Measurements from ENCODE around the gene TAF1B. TPM values are rescaled to one million over a fixed set of nuclear protein-coding genes. Genes with fewer than 3 reads are reported as not detected.

TAF1B gene
- total RNA-seq, 1 experiment from 2014 or later = 52.8 TPM

DNA sequence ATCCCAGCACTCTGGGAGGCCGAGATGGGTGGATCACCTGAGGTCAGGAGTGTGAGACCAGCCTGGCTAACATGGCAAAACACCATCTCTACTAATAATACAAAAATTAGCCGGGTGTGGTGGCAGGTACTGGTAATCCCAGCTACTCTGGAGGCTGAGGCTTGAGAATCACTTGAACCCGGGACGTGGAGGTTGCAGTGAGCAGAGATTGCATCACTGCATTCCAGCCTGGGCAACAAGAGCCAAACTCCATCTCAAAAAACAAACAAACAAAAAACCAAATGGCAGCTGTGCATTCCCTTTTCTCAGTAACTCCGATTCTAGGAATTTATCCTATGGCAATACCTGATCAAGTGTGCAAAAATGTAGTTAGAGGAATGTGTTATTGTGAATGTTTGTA is 103.5 kb downstream of the TAF1B start:
- Histone ChIP-seq H3K27ac (ENCODE audit: low read depth, low read length, poor library complexity, severe bottlenecking) (no peak overlapping the region), H3K36me3 (ENCODE audit: insufficient read depth, low read length, poor library complexity, severe bottlenecking) (no peaks in the 10 kb centered on the region), H3K27me3 (replicated peaks; ENCODE audit: insufficient read depth, low read depth, low read length, poor library complexity) (peaks cover 8% of the 10 kb centered on the region), H3K4me3 (ENCODE audit: low read depth, low read length, poor library complexity, severe bottlenecking) (no peak overlapping the region), H3K9me3 (ENCODE audit: low read depth, low read length, poor library complexity, severe bottlenecking) (no peaks in the 10 kb centered on the region), H3K4me1 (ENCODE audit: insufficient read depth, low read length, poor library complexity, severe bottlenecking) (no peaks in the 10 kb centered on the region)
- TF ChIP-seq, protein P1, sequence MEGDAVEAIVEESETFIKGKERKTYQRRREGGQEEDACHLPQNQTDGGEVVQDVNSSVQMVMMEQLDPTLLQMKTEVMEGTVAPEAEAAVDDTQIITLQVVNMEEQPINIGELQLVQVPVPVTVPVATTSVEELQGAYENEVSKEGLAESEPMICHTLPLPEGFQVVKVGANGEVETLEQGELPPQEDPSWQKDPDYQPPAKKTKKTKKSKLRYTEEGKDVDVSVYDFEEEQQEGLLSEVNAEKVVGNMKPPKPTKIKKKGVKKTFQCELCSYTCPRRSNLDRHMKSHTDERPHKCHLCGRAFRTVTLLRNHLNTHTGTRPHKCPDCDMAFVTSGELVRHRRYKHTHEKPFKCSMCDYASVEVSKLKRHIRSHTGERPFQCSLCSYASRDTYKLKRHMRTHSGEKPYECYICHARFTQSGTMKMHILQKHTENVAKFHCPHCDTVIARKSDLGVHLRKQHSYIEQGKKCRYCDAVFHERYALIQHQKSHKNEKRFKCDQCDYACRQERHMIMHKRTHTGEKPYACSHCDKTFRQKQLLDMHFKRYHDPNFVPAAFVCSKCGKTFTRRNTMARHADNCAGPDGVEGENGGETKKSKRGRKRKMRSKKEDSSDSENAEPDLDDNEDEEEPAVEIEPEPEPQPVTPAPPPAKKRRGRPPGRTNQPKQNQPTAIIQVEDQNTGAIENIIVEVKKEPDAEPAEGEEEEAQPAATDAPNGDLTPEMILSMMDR (conservative IDR thresholded peaks at IDR 0.05; ENCODE audit: low read depth, low read length) = no peak
- TF ChIP-seq EZH2 (IDR thresholded peaks at IDR 0.05; ENCODE audit: borderline replicate concordance, low read depth, low read length, poor library complexity, severe bottlenecking) = no peak
- CTCF ChIA-PET = no interaction called here
- intact Hi-C loops (cut with micrococcal nuclease; ENCODE audit: unreplicated experiment) = no loop called here
- no TSS peak for BruUV-seq (replicated peaks)
- POLR2A ChIA-PET (ENCODE audit: low non-redundant PET) = no interaction called here
- no peak for DNase-seq (ENCODE audit: low spot score)

DNA sequence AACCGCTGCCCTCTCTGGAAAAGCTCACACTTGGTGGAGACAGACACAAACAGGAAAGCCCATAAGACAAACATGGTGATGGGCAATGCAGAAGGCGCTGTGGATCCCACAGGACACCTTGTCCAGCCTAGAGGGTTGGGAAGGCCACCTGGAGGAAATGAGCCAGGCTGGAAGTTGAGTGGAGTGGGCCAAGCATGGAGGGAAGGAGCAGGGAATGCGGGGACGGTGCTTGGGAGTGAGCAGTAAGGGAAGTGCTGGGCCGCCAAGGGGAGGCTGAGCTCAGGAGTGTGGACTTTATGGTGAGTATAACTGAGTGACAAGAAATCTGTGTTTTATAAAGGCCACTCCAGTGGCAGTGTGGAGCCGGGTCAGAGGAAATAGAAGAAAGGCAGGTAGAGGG is 105.4 kb downstream of the TAF1B start:
- CTCF ChIA-PET = no interaction called here
- no peak for TF ChIP-seq EZH2 (IDR thresholded peaks at IDR 0.05; ENCODE audit: borderline replicate concordance, low read depth, low read length, poor library complexity, severe bottlenecking)
- TF ChIP-seq, protein P1 (conservative IDR thresholded peaks at IDR 0.05; ENCODE audit: low read depth, low read length) = no peak
- Histone ChIP-seq H3K36me3 (ENCODE audit: insufficient read depth, low read length, poor library complexity, severe bottlenecking) (no peaks in the 10 kb centered on the region), H3K4me3 (ENCODE audit: low read depth, low read length, poor library complexity, severe bottlenecking) (no peak overlapping the region), H3K27me3 (replicated peaks; ENCODE audit: insufficient read depth, low read depth, low read length, poor library complexity) (peaks cover 27% of the 10 kb centered on the region), H3K27ac (ENCODE audit: low read depth, low read length, poor library complexity, severe bottlenecking) (no peak overlapping the region), H3K9me3 (ENCODE audit: low read depth, low read length, poor library complexity, severe bottlenecking) (no peaks in the 10 kb centered on the region), H3K4me1 (ENCODE audit: insufficient read depth, low read length, poor library complexity, severe bottlenecking) (no peaks in the 10 kb centered on the region)
- no peak for DNase-seq (ENCODE audit: low spot score)
- intact Hi-C loops (cut with micrococcal nuclease; ENCODE audit: unreplicated experiment) = no loop called here
- BruUV-seq (replicated peaks) = no TSS peak
- POLR2A ChIA-PET (ENCODE audit: low non-redundant PET) = no interaction called here

DNA sequence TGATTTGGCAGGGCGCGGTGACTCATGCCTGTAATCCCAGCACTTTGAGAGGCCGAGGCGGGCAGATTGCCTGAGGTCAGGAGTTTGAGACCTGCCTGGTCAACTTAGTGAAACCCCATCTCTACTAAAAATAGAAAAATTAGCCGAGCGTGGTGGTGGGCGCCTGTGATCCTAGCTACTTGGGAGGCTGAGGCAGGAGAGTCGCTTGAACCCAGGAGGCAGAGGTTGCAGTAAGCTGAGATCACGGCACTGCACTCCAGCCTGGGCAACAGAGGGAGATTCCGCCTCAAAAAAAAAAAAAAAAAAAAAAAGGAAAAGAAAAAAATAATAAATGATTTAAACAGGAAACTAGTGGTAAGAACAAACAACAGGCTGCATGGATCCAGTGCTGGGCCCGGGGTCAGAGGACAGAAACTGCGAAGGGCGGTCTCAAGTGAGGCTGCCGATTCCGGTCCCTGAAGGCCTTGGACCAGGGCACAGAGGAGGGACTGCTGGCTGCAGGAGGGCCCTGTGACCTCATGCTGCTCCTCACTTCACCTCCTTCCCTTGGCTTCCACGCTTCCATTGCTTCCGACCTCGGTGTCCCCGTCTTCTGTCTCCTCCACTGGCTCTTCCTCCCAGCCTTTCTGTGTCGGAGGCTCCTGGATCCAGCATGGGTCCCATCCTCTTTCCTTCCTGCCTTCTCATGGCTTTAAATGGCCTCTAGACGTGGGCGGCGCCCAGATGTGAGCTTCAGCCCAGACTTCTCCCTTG is 106.1 kb downstream of the TAF1B start:
- no peak overlapping the region for H3K4me3 ChIP-seq (ENCODE audit: low read depth, low read length, poor library complexity, severe bottlenecking)
- intact Hi-C loops (cut with micrococcal nuclease; ENCODE audit: unreplicated experiment) = no loop called here
- DNase-seq (ENCODE audit: low spot score) = no peak
- no peak overlapping the region for H3K27ac ChIP-seq (ENCODE audit: low read depth, low read length, poor library complexity, severe bottlenecking)
- POLR2A ChIA-PET (ENCODE audit: low non-redundant PET) = no interaction called here
- no peaks in the 10 kb centered on the region for H3K9me3 ChIP-seq (ENCODE audit: low read depth, low read length, poor library complexity, severe bottlenecking)
- H3K36me3 ChIP-seq (ENCODE audit: insufficient read depth, low read length, poor library complexity, severe bottlenecking) = no peaks in the 10 kb centered on the region
- CTCF ChIA-PET = no interaction called here
- no peaks in the 10 kb centered on the region for H3K4me1 ChIP-seq (ENCODE audit: insufficient read depth, low read length, poor library complexity, severe bottlenecking)
- TF ChIP-seq, protein P1 (conservative IDR thresholded peaks at IDR 0.05; ENCODE audit: low read depth, low read length) = no peak
- no peak for TF ChIP-seq EZH2 (IDR thresholded peaks at IDR 0.05; ENCODE audit: borderline replicate concordance, low read depth, low read length, poor library complexity, severe bottlenecking)
- peaks cover 34% of the 10 kb centered on the region for H3K27me3 ChIP-seq (replicated peaks; ENCODE audit: insufficient read depth, low read depth, low read length, poor library complexity)
- no TSS peak for BruUV-seq (replicated peaks)
